OCI-LY7 (cell line): Measurements from ENCODE around the gene DNAH7.

Experiments
- EZH2phosphoT487 ChIP-seq: fragments of 200-600 bp; sonication (generic); IDR thresholded peaks from 2 replicates; pipeline ENCODE4 v1.6.1; 2018; ENCODE audit warnings: low read depth, borderline replicate concordance, mild to moderate bottlenecking, mixed run types, antibody characterized with exemption, low read length, moderate library complexity, mixed read lengths
- TF ChIP-seq, protein P1 (sequence below): fragments of 200-600 bp; sonication (generic); conservative IDR thresholded peaks from 2 replicates; pipeline ENCODE4 v1.5.1; 2014; ENCODE audit warnings: mild to moderate bottlenecking, antibody characterized with exemption, low read length, moderate library complexity, mixed read lengths

GRCh38 chr2:196083601-196084000 is 15.0 kb upstream of the DNAH7 start:
- TF ChIP-seq, protein P1, sequence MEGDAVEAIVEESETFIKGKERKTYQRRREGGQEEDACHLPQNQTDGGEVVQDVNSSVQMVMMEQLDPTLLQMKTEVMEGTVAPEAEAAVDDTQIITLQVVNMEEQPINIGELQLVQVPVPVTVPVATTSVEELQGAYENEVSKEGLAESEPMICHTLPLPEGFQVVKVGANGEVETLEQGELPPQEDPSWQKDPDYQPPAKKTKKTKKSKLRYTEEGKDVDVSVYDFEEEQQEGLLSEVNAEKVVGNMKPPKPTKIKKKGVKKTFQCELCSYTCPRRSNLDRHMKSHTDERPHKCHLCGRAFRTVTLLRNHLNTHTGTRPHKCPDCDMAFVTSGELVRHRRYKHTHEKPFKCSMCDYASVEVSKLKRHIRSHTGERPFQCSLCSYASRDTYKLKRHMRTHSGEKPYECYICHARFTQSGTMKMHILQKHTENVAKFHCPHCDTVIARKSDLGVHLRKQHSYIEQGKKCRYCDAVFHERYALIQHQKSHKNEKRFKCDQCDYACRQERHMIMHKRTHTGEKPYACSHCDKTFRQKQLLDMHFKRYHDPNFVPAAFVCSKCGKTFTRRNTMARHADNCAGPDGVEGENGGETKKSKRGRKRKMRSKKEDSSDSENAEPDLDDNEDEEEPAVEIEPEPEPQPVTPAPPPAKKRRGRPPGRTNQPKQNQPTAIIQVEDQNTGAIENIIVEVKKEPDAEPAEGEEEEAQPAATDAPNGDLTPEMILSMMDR, result no peak
- TF ChIP-seq EZH2phosphoT487, result no peak
